Ovary (tissue), 9 donors: Measurements from ENCODE around the gene ANKRD31. TPM values are rescaled to one million over a fixed set of nuclear protein-coding genes. Genes with fewer than 3 reads are reported as not detected.
"Not testable (repeated sequence)": the region's sequence is repeated elsewhere in the genome, so short reads cannot be mapped to it uniquely, and the experiment has no call there.

Experiments
- DNase-seq, 5 donors: peaks; one replicate each; pipeline ENCODE4 v3.0.0-alpha.2; 2019 to 2020
- H3K27ac ChIP-seq, 2 donors: fragments of 200-600 bp; one replicate each; pipeline versions ENCODE4 v1.5.1 to v1.8.0; 2019 to 2022
- H3K27me3 ChIP-seq: fragments of 200-600 bp; one replicate; pipeline ENCODE4 v1.8.0; 2022
- H3K36me3 ChIP-seq: fragments of 200-600 bp; sonication (generic); one replicate; pipeline ENCODE4 v1.5.1; 2019
- H3K4me1 ChIP-seq: one replicate; pipeline ENCODE4 v1.8.1; 2013; ENCODE audit warnings: mild to moderate bottlenecking, moderate library complexity; ENCODE audit not compliant: insufficient read depth
- H3K4me3 ChIP-seq: fragments of 200-600 bp; sonication (generic); one replicate; pipeline ENCODE4 v1.5.1; 2017
- H3K9me3 ChIP-seq, 2 donors: fragments of 200-600 bp in 1 of 2; sonication (generic) in 1 of 2; one replicate each; pipeline versions ENCODE4 v1.5.1 to v1.8.1; 2013 to 2019; ENCODE audit warnings: mild to moderate bottlenecking in 1 of 2, moderate library complexity in 1 of 2
- CTCF ChIP-seq, 3 donors: fragments of 450-650 bp in 2 of 3; fragments of 200-600 bp in 1 of 3; IDR thresholded peaks; one replicate each; pipeline versions ENCODE4 v1.5.1 to v1.8.0; 2016 to 2022; ENCODE audit warnings: antibody characterized with exemption in 3 of 3, mild to moderate bottlenecking in 1 of 3
- EP300 ChIP-seq: sonication (generic); formaldehyde crosslinking; IDR thresholded peaks from one replicate; pipeline ENCODE4 v1.6.1; 2017; ENCODE audit warnings: antibody characterized with exemption
- POLR2A ChIP-seq: fragments of 450-650 bp; IDR thresholded peaks from one replicate; pipeline ENCODE4 v1.6.1; 2017; ENCODE audit warnings: antibody characterized with exemption, mild to moderate bottlenecking, moderate library complexity
- WGBS, 3 donors: extraction: QIAGEN DNeasy Blood & Tissue Kit in 1 of 3; methylation state at CpG; one replicate each; pipeline versions ENCODE4 v1.1.5 to v1.1.7; 2013 to 2017; 5-methylcytosine and 5-hydroxymethylcytosine counted together
- intact Hi-C, 4 donors: fragments of 100-400 bp; cut with DNase I; formaldehyde crosslinking; loops; one replicate each; pipeline versions ENCODE4 v1.11.0 to v1.15.1; 2022 to 2023
- polyA plus RNA-seq, 2 donors: library from polyadenylated mRNA; stranded (reverse); fragments of 200-250 nt in 1 of 2; fragments of 350-450 nt in 1 of 2; fragmentation: Illumina TruSeq in 1 of 2; extraction: RNeasy Lipid Tissue Mini Kit (QIAGEN cat#74804) in 1 of 2; gene quantifications; one replicate each; pipeline ENCODE4 v1.2.3, GENCODE V29; 2013 to 2014
- total RNA-seq, 7 donors: library from RNA; depleted of rRNA in 2 of 7; stranded (reverse); fragments of >200 nt in 2 of 7; fragmentation: NEBNext Ultra II Directional in 3 of 7; extraction: Animal tissue kit (Norgen Biotek cat#: 25700) in 3 of 7; gene quantifications; one replicate each; pipeline versions ENCODE4 v1.1.0 to v1.2.4, GENCODE V29; 2016 to 2023
- donor health status: DM: no; HTN: no; CAD: no; lungs with moderate emphysema.
- donor health status: DM: no; HTN: no; CAD: no.
- donor health status: Bipolar disorder and iron deficiency.
- donor health status: DM: yes; HTN: yes; CAD: no.
- donor health status: DM: no; HTN: no; CAD: no.
- donor health status: DM: yes; HTN: yes; CAD: no.

ANKRD31 gene
- total and polyA plus RNA-seq, 9 donors: 0.11 to 0.55 (median 0.36) TPM

DNA sequence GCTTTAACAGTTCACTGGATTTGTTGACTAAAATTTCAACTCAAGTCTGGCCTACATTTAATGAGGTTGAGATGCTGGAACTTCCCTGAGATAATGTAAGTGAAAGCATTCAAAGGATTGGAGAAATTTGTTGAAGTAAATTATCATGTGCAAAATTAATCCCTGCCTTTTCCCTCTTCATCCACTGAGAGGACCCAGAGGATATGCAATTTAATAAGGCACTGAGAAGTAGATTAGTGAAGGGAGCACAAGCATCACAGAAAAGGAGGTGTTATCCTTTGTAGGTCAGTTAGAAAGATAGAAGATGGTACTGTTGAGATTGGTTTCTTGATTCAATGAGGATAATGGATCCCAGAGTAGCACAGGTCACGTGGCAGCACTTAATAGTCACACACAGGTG, 42.6 kb upstream of the ANKRD31 start:
- 62 to 82% (median 69%) methylated on average over 1 of the region's 1 CpG for WGBS, 3 donors
- Histone ChIP-seq H3K36me3 (no peaks in the 10 kb centered on the region), H3K4me1 (no peaks in the 10 kb centered on the region), H3K4me3 (no peak overlapping the region), H3K9me3 (no peaks in the 10 kb centered on the region), H3K27me3 (no peaks in the 10 kb centered on the region), H3K27ac (no peak overlapping the region)
- no peak for TF ChIP-seq POLR2A
- no peak for TF ChIP-seq EP300
- TF ChIP-seq CTCF (IDR thresholded peaks at IDR 0.05): no peak
- intact Hi-C loops: no loop called here
- no peak for DNase-seq

GRCh38 chr5:75277463-75277862, 40.8 kb upstream of the ANKRD31 start:
- Histone ChIP-seq H3K9me3 (no peaks in the 10 kb centered on the region), H3K4me1 (no peaks in the 10 kb centered on the region), H3K36me3 (no peaks in the 10 kb centered on the region), H3K27ac (no peak overlapping the region), H3K27me3 (no peaks in the 10 kb centered on the region), H3K4me3 (no peak overlapping the region)
- TF ChIP-seq EP300 (no peak), POLR2A (no peak), CTCF (IDR thresholded peaks at IDR 0.05) (no peak)
- intact Hi-C loops: no loop called here
- WGBS, 3 donors: 91 to 93% (median 91%) methylated on average over 4 of the region's 4 CpGs
- no peak for DNase-seq

DNA sequence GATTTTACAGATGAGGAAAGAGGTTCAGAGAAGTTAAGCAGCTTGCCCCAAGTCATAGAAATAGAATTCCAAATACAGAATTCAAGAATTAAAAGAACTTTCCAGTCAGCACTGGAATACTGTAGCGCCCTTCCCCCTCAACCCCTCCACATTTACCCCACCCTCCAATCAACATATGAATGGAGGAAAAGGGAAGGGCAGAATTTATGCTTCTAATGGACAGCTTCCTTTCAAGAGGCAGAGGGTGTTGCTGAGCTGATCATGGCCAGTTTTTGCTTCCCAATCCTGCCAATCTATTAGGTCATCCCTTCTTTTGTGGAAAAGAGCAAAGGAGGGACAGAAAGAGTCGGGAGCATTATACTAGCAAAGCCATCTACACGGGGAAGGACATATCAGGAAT, 39.1 kb upstream of the ANKRD31 start:
- Histone ChIP-seq H3K9me3 (no peaks in the 10 kb centered on the region), H3K4me1 (no peaks in the 10 kb centered on the region), H3K27me3 (no peaks in the 10 kb centered on the region), H3K4me3 (no peak overlapping the region), H3K27ac (no peak overlapping the region), H3K36me3 (no peaks in the 10 kb centered on the region)
- WGBS, 3 donors: 67 to 77% (median 70%) methylated on average over 3 of the region's 3 CpGs
- DNase-seq: no peak
- intact Hi-C loops: no loop called here
- TF ChIP-seq EP300 (no peak), POLR2A (no peak), CTCF (IDR thresholded peaks at IDR 0.05) (no peak)

GRCh38 chr5:75275147-75275546, 38.5 kb upstream of the ANKRD31 start:
- WGBS, 3 donors: 63 to 78% (median 67%) methylated on average over 1 of the region's 1 CpG
- no peak overlapping the region for H3K27ac ChIP-seq
- H3K4me3 ChIP-seq: no peak overlapping the region
- TF ChIP-seq CTCF (IDR thresholded peaks at IDR 0.05): no peak
- no peak for TF ChIP-seq POLR2A
- TF ChIP-seq EP300: no peak
- no peaks in the 10 kb centered on the region for H3K27me3 ChIP-seq
- H3K36me3 ChIP-seq: no peaks in the 10 kb centered on the region
- no peaks in the 10 kb centered on the region for H3K9me3 ChIP-seq
- H3K4me1 ChIP-seq: no peaks in the 10 kb centered on the region
- intact Hi-C loops: no loop called here
- no peak for DNase-seq

DNA sequence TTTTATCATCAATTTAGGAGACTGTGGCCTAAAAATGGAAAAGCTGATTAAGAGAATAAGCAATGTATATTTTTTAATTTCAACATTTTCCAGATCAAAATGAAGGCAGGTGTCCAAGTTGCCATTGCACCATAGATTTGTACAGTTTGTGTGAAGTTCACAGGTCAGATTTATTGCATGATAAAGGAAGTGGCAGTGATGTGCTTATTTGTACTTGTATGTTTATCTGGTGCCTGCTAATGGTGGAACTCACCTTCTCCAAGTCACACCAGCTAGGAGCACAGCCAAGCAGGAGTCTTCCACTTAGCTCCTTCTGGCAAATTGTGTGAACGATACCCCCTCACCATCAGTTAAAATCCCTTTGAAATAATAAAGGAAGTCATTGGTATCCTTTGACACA, 37.8 kb upstream of the ANKRD31 start:
- WGBS, 3 donors: 88 to 100% (median 92%) methylated on average over 1 of the region's 1 CpG

GRCh38 chr5:75270605-75271004, 33.9 kb upstream of the ANKRD31 start:
- H3K9me3 ChIP-seq, H3K4me3 ChIP-seq, DNase-seq, H3K27me3 ChIP-seq, H3K4me1 ChIP-seq, H3K36me3 ChIP-seq, H3K27ac ChIP-seq, intact Hi-C loops: not testable (repeated sequence)
- WGBS, 3 donors: 92 to 100% (median 98%) methylated on average over 1 to 25 of the region's 31 CpGs

More for the DNA sequence above, 37.8 kb upstream of the ANKRD31 start:
- no peak overlapping the region for H3K27ac ChIP-seq
- H3K9me3 ChIP-seq: no peaks in the 10 kb centered on the region
- DNase-seq: no peak
- TF ChIP-seq EP300: no peak
- no peak for TF ChIP-seq POLR2A
- no peak for TF ChIP-seq CTCF (IDR thresholded peaks at IDR 0.05)
- H3K4me3 ChIP-seq: no peak overlapping the region
- no peaks in the 10 kb centered on the region for H3K36me3 ChIP-seq
- H3K27me3 ChIP-seq: no peaks in the 10 kb centered on the region
- intact Hi-C loops: no loop called here
- H3K4me1 ChIP-seq: no peaks in the 10 kb centered on the region
